ENCODE results near the gene FGD2. TPM values are rescaled to one million over a fixed set of nuclear protein-coding genes. Genes with fewer than 3 reads are reported as not detected.

The FGD2 gene
- total and polyA plus RNA-seq, 10 of the 15 experiments (the other 5 are each of a cell fraction or from before 2014, with no cell fraction given) = 5.2 to 88.1 (median 33.2) TPM

- TF ChIP-seq PRDM15 (CRISPR knock-in tag; IDR thresholded peaks at IDR 0.05) (no peak), SREBF2 (IDR thresholded peaks at IDR 0.05; ENCODE audit: low read length) (no peak), IKZF1 (conservative IDR thresholded peaks at IDR 0.05) (peak; percentile 57), REST (IDR thresholded peaks at IDR 0.05; ENCODE audit: low read depth, low read length) (no peak), EZH2 (IDR thresholded peaks at IDR 0.05; ENCODE audit: borderline replicate concordance, control insufficient read depth, low read depth, low read length) (no peak), CREB1 (IDR thresholded peaks at IDR 0.05; ENCODE audit: low read depth) (no peak), ZNF207 (IDR thresholded peaks at IDR 0.05; ENCODE audit: borderline replicate concordance) (no peak), EGR1 (IDR thresholded peaks at IDR 0.05; ENCODE audit: borderline replicate concordance in 1 of 2, low read depth in 2 of 2, low read length in 2 of 2) (no peak; a peak in 1 of 3 replicates), PKNOX1 (IDR thresholded peaks at IDR 0.05) (peak; percentile 33; the same call in 1 of the 2 replicates), ATF7 (IDR thresholded peaks at IDR 0.05; ENCODE audit: low read depth) (no peak), SMARCA5 (IDR thresholded peaks at IDR 0.05) (0 out of 2 replicates have a peak, but pooled peaks have one; percentile 66), CEBPZ (IDR thresholded peaks at IDR 0.05; ENCODE audit: low read depth, low read length) (no peak), MTA2 (IDR thresholded peaks at IDR 0.05; ENCODE audit: low read depth) (0 out of 2 replicates have a peak, but pooled peaks have one; percentile 27), CBX5 (IDR thresholded peaks at IDR 0.05; ENCODE audit: low read depth) (no peak), NRF1 (conservative IDR thresholded peaks at IDR 0.05; ENCODE audit: low read depth, low read length) (no peak), POLR2A (IDR thresholded peaks at IDR 0.05; ENCODE audit: low read depth, low read length) (no peak)
These were observed 45.9 kb downstream of the FGD2 start (continued) for GRCh38 chr6:37051138-37052026.
